A549 (cell line): ENCODE data around the gene HAS3. TPM values are rescaled to one million over a fixed set of nuclear protein-coding genes. Genes with fewer than 3 reads are reported as not detected.
A peak's percentile ranks its signal among the peaks of the same experiment; 100 is the strongest.
"Not testable (repeated sequence)": the region's sequence is repeated elsewhere in the genome, so short reads cannot be mapped to it uniquely, and the experiment has no call there.

Experiments
- ATAC-seq, 2 experiments: fragments of 200-7000 bp in 1 of 2; fragments of >200 bp in 1 of 2; cut with Nextera tagmentation in 1 of 2; cut with Tn5 transposase in 1 of 2; 3 replicates each; pipeline versions ENCODE4 v1.8.0 to v1.9.1; 2018 to 2020; ENCODE audit warnings: mild to moderate bottlenecking in 1 of 2, moderate library complexity in 1 of 2
- CTCF ChIA-PET: fragments of 300-600 bp; sonication (Branson Sonifier 250); formaldehyde crosslinking; extraction: SDS; loops from one replicate; lab custom pipeline; 2021; ENCODE audit warnings: antibody characterized with exemption, inconsistent platforms; lab: Yijun Ruan, JAX
- POLR2A ChIA-PET: fragments of 350-600 bp; formaldehyde crosslinking; extraction: SDS; loops from one replicate; lab custom pipeline; 2021; ENCODE audit warnings: antibody characterized with exemption, inconsistent platforms; lab: Yijun Ruan, JAX
- DNase-seq, 2 experiments: peaks; one replicate each; pipeline versions ENCODE4 v3.0.0 to v3.0.0-alpha.2; 2011 to 2016; ENCODE audit warnings: low read depth in 1 of 2, low spot score in 1 of 2
- FAIRE-seq: peaks from 2 replicates; lab custom pipeline; 2011; peaks lifted over from hg19 to GRCh38; lab: Jason Lieb, UNC
- H3K27ac ChIP-seq, 2 experiments: fragments of >200 bp; sonication (Bioruptor Twin); formaldehyde crosslinking; 3 replicates each; pipeline ENCODE4 v1.5.1; 2016 to 2017
- H3K4me1 ChIP-seq: fragments of >200 bp; sonication (Bioruptor Twin); formaldehyde crosslinking; 3 replicates; pipeline ENCODE4 v1.6.1; 2016
- H3K4me2 ChIP-seq: fragments of >200 bp; sonication (Bioruptor Twin); formaldehyde crosslinking; 3 replicates; pipeline ENCODE4 v1.6.1; 2016
- H3K4me3 ChIP-seq: fragments of >200 bp; sonication (Bioruptor Twin); formaldehyde crosslinking; 3 replicates; pipeline ENCODE4 v1.5.1; 2016
- H3K9me3 ChIP-seq: fragments of >200 bp; sonication (Bioruptor Twin); formaldehyde crosslinking; 3 replicates; pipeline ENCODE4 v1.6.1; 2016
- BHLHE40 ChIP-seq: IDR thresholded peaks from 2 replicates; pipeline ENCODE4 v1.6.1; 2012; ENCODE audit warnings: low read depth, low read length, inconsistent platforms
- CTCF ChIP-seq: fragments of >200 bp; sonication (Bioruptor Twin); formaldehyde crosslinking; IDR thresholded peaks from 3 replicates; pipeline ENCODE4 v1.5.1; 2016
- EP300 ChIP-seq, 2 experiments: fragments of >200 bp; sonication (Bioruptor Twin); formaldehyde crosslinking; IDR thresholded peaks; 2 replicates in 1 of 2; 3 replicates in 1 of 2; pipeline ENCODE4 v1.6.1; 2016 to 2017
- HDAC2 ChIP-seq: fragments of 200-600 bp; sonication (generic); IDR thresholded peaks from 2 replicates; pipeline ENCODE4 v1.6.1; 2016
- KDM5A ChIP-seq: fragments of 200-600 bp; sonication (generic); IDR thresholded peaks from 2 replicates; pipeline ENCODE4 v1.6.1; 2016; ENCODE audit warnings: antibody characterized with exemption, mild to moderate bottlenecking
- MYC ChIP-seq: IDR thresholded peaks from 2 replicates; pipeline ENCODE4 v1.6.1; 2012; ENCODE audit warnings: mild to moderate bottlenecking, inconsistent platforms, low read length, improper control_type of control experiment, borderline replicate concordance
- RAD21 ChIP-seq, 2 experiments: fragments of >200 bp in 1 of 2; sonication (Bioruptor Twin) in 1 of 2; formaldehyde crosslinking in 1 of 2; IDR thresholded peaks in 1 of 2; conservative IDR thresholded peaks in 1 of 2; 2 replicates in 1 of 2; 3 replicates in 1 of 2; pipeline ENCODE4 v1.6.1; 2012 to 2018; ENCODE audit warnings: inconsistent platforms in 1 of 2
- SMC3 ChIP-seq: fragments of >200 bp; sonication (Bioruptor Twin); formaldehyde crosslinking; IDR thresholded peaks from 3 replicates; pipeline ENCODE4 v1.6.1; 2018; ENCODE audit warnings: inconsistent platforms
- WGBS: methylation state at CpG from one replicate; pipeline ENCODE4 v1.1.6; 2017; ENCODE audit errors: missing lambda C conversion rate; 5-methylcytosine and 5-hydroxymethylcytosine counted together
- polyA plus RNA-seq, 4 experiments: library from polyadenylated mRNA; depleted of rRNA in 3 of 4; stranded (reverse); fragments of >200 nt; fragmentation: RNase III in 1 of 4; extraction: RNeasy Plus Mini Kit Qiagen cat#74134 plus additional on column Dnase treatment in 1 of 4; gene quantifications; 2 replicates in 3 of 4; 3 replicates in 1 of 4; pipeline ENCODE4 v1.2.3, GENCODE V29; 2011 to 2017
- TF ChIP-seq, protein P1 (sequence below): fragments of 200-600 bp; sonication (generic); IDR thresholded peaks from 2 replicates; pipeline ENCODE4 v1.6.1; 2016; ENCODE audit warnings: antibody characterized with exemption, mild to moderate bottlenecking, moderate library complexity

Gene HAS3
- polyA plus RNA-seq, 2 of the 4 experiments (the other 2 are of a cell fraction) = 9.1 to 12.4 TPM

GRCh38 chr16:69123910-69124309 is 18.5 kb downstream of the HAS3 start:
- TF ChIP-seq HDAC2 = no peak
- peak; percentile 90 to 91 for TF ChIP-seq RAD21 (conservative IDR thresholded peaks at IDR 0.05 in 1 of 2, IDR thresholded peaks at IDR 0.05 in 1 of 2)
- peak; percentile 81 for TF ChIP-seq CTCF
- peak; percentile 89 for TF ChIP-seq SMC3
- TF ChIP-seq, all 56 proteins: peak for 3
- POLR2A ChIA-PET = interaction anchor here (0.9 kb wide), 1 partner anchor 18 kb away, joined by 4 read pairs; no protein-coding TSS in a partner anchor
- 73% methylated on average over 3 of the region's 3 CpGs for WGBS

DNA sequence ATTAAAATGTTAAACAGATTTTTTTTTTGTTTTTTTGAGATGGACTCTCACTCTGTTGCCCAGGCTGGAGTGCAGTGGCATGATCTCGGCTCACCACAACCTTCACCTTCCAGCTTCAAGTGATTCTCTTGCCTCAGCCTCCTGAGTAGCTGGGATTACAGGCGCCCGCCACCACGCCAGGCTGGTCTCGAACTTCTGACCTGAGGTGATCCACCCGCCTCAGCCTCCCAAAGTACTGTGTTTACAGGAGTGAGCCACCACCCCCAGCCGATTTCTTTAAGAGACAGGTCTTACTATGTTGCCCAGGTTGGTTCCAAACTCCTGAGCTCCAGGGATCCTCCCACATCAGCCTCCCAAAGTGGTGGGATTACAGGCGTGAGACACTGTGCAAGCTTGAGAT is 19.0 kb downstream of the HAS3 start:
- ATAC-seq, H3K27ac ChIP-seq, H3K9me3 ChIP-seq, FAIRE-seq, H3K4me2 ChIP-seq, DNase-seq, H3K4me3 ChIP-seq, H3K4me1 ChIP-seq: not testable (repeated sequence)
- POLR2A ChIA-PET = interaction anchor here (0.9 kb wide), 1 partner anchor 18 kb away, joined by 4 read pairs; no protein-coding TSS in a partner anchor
- WGBS = 73% methylated on average over 8 of the region's 8 CpGs
- CTCF ChIA-PET = interaction anchor here (0.6 to 24.8 kb wide), 72 partner anchors 9 to 1293 kb away, joined by 3 to 503 read pairs (median 4); partner anchors contain the start of genes HAS3, TANGO6 and VPS4A

More at GRCh38 chr16:69123910-69124309, 18.5 kb downstream of the HAS3 start:
- CTCF ChIA-PET = interaction anchor here (0.6 to 24.8 kb wide), 88 partner anchors 8 to 1293 kb away, joined by 3 to 503 read pairs (median 4); partner anchors contain the start of genes HAS3, TANGO6 and VPS4A
- H3K4me1 ChIP-seq = no peaks in the 10 kb centered on the region
- no peaks in the 10 kb centered on the region for H3K9me3 ChIP-seq
- FAIRE-seq (peak; percentile 7), DNase-seq (peak; percentile 60 to 78), ATAC-seq (peak; percentile 59 to 72; a peak in 5 of 6 replicates)
- no peak overlapping the region for H3K27ac ChIP-seq
- no peak overlapping the region for H3K4me2 ChIP-seq
- H3K4me3 ChIP-seq = no peak overlapping the region

- H3K4me2 ChIP-seq, H3K27ac ChIP-seq, H3K9me3 ChIP-seq, H3K4me3 ChIP-seq, DNase-seq, POLR2A ChIA-PET, ATAC-seq, H3K4me1 ChIP-seq, FAIRE-seq: not testable (repeated sequence)
- 95% methylated on average over 14 of the region's 14 CpGs for WGBS
- CTCF ChIA-PET = interaction anchor here (0.7 to 24.8 kb wide), 38 partner anchors 9 to 603 kb away, joined by 3 to 503 read pairs (median 6); partner anchors contain the start of genes HAS3 and TANGO6
Measured at GRCh38 chr16:69124961-69125360, 19.5 kb downstream of the HAS3 start.

DNA sequence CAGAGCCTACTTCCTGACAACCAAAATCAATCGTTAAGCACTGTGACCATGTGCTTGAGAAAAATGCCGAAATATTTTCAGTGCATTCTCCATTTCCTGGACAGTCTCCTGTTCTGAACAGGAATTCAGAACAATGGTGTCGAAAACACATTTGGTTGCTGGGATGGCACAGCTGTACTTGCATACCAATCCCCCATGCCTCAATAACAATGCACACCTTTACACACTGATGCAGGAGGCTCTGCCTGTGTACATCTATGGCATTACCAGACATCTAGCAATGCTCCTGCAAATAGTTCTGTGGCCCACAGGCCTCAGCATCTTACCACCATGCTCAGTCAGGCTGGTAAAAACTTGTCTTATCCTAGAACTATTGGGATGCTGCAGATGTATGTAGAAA is 20.8 kb downstream of the HAS3 start:
- FAIRE-seq (no peak), DNase-seq (no peak), ATAC-seq (no peak)
- no peak overlapping the region for H3K4me3 ChIP-seq
- peaks cover 12% of the 10 kb centered on the region for H3K4me1 ChIP-seq
- no peak for TF ChIP-seq CTCF
- TF ChIP-seq BHLHE40 = no peak
- no peak for TF ChIP-seq MYC
- no peak for TF ChIP-seq EP300 (IDR thresholded peaks at IDR 0.05)
- TF ChIP-seq RAD21 (conservative IDR thresholded peaks at IDR 0.05 in 1 of 2, IDR thresholded peaks at IDR 0.05 in 1 of 2) = no peak
- no peak for TF ChIP-seq KDM5A
- TF ChIP-seq, protein P1, sequence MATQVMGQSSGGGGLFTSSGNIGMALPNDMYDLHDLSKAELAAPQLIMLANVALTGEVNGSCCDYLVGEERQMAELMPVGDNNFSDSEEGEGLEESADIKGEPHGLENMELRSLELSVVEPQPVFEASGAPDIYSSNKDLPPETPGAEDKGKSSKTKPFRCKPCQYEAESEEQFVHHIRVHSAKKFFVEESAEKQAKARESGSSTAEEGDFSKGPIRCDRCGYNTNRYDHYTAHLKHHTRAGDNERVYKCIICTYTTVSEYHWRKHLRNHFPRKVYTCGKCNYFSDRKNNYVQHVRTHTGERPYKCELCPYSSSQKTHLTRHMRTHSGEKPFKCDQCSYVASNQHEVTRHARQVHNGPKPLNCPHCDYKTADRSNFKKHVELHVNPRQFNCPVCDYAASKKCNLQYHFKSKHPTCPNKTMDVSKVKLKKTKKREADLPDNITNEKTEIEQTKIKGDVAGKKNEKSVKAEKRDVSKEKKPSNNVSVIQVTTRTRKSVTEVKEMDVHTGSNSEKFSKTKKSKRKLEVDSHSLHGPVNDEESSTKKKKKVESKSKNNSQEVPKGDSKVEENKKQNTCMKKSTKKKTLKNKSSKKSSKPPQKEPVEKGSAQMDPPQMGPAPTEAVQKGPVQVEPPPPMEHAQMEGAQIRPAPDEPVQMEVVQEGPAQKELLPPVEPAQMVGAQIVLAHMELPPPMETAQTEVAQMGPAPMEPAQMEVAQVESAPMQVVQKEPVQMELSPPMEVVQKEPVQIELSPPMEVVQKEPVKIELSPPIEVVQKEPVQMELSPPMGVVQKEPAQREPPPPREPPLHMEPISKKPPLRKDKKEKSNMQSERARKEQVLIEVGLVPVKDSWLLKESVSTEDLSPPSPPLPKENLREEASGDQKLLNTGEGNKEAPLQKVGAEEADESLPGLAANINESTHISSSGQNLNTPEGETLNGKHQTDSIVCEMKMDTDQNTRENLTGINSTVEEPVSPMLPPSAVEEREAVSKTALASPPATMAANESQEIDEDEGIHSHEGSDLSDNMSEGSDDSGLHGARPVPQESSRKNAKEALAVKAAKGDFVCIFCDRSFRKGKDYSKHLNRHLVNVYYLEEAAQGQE = no peak
- POLR2A ChIA-PET = no interaction called here
- WGBS = 93% methylated on average over 3 of the region's 3 CpGs
- CTCF ChIA-PET = interaction anchor here (1.0 to 24.8 kb wide), 6 partner anchors 9 to 281 kb away, joined by 3 to 503 read pairs (median 62); partner anchors contain the start of gene TANGO6
- no peaks in the 10 kb centered on the region for H3K9me3 ChIP-seq
- no peak overlapping the region for H3K4me2 ChIP-seq
- H3K27ac ChIP-seq = no peak overlapping the region

DNA sequence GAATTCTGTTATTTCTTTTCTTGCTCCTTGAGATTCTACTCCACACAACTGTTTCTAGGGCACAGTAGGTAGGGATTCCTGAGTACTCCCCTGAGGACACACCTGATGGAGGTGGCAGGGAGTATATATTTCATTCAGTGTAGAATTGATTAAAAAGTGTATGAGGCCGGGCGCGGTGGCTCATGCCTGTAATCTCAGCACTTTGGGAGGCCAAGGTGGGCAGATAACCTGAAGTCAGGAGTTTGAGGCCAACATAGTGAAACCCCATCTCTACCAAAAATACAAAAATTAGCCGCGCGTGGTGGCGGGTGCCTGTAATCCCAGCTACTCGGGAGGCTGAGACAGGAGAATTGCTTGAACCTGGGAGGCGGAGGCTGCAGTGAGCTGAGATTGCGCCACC is 21.3 kb downstream of the HAS3 start:
- CTCF ChIA-PET = interaction anchor here (1.0 to 24.8 kb wide), 4 partner anchors 14 to 281 kb away, joined by 3 to 503 read pairs (median 105); partner anchors contain the start of gene TANGO6
- H3K27ac ChIP-seq, ATAC-seq, H3K9me3 ChIP-seq, FAIRE-seq, H3K4me3 ChIP-seq, H3K4me2 ChIP-seq, POLR2A ChIA-PET, DNase-seq: not testable (repeated sequence)
- WGBS = 94% methylated on average over 10 of the region's 10 CpGs
- peaks cover 12% of the 10 kb centered on the region for H3K4me1 ChIP-seq
